GM12864 (cell line): ENCODE data around the gene PPP2R2D.

ENCODE experiments used
- DNase-seq: peaks from one replicate; pipeline ENCODE4 v3.0.0-alpha.2; 2011; ENCODE audit warnings: low read depth
- H3K4me3 ChIP-seq: 2 replicates; pipeline ENCODE4 v1.5.1; 2011; ENCODE audit warnings: mild to moderate bottlenecking, low read depth, low read length, control low read depth
- CTCF ChIP-seq: IDR thresholded peaks from 2 replicates; pipeline ENCODE4 v1.5.1; 2011; ENCODE audit warnings: low read depth, mild to moderate bottlenecking, moderate library complexity, low read length, control low read depth, inconsistent platforms; ENCODE audit errors: missing control alignments

Gene PPP2R2D

GRCh38 chr10:131960631-131961046 lies 59.8 kb downstream of the PPP2R2D start:
- no peak overlapping the region for H3K4me3 ChIP-seq
- no peak for DNase-seq
- no peak for TF ChIP-seq CTCF

- no peak for DNase-seq
- no peak overlapping the region for H3K4me3 ChIP-seq
Measured at GRCh38 chr10:131961047-131961776, 60.4 kb downstream of the PPP2R2D start.

GRCh38 chr10:131961777-131962662 lies 61.2 kb downstream of the PPP2R2D start:
- H3K4me3 ChIP-seq = no peak overlapping the region
- DNase-seq = no peak
- TF ChIP-seq CTCF = no peak

More at GRCh38 chr10:131961047-131961776, 60.4 kb downstream of the PPP2R2D start:
- no peak for TF ChIP-seq CTCF

- no peak for TF ChIP-seq CTCF
- DNase-seq = no peak
- H3K4me3 ChIP-seq = no peak overlapping the region
Measured at GRCh38 chr10:131963350-131963749, 62.5 kb downstream of the PPP2R2D start.

GRCh38 chr10:131963811-131964210 lies 63.0 kb downstream of the PPP2R2D start:
- DNase-seq = no peak
- no peak for TF ChIP-seq CTCF
- no peak overlapping the region for H3K4me3 ChIP-seq

- TF ChIP-seq CTCF = no peak
- no peak for DNase-seq
- no peak overlapping the region for H3K4me3 ChIP-seq
Measured at GRCh38 chr10:131964298-131964697, 63.5 kb downstream of the PPP2R2D start.
